ENCODE results near the gene SEC22A.

The SEC22A gene

DNA sequence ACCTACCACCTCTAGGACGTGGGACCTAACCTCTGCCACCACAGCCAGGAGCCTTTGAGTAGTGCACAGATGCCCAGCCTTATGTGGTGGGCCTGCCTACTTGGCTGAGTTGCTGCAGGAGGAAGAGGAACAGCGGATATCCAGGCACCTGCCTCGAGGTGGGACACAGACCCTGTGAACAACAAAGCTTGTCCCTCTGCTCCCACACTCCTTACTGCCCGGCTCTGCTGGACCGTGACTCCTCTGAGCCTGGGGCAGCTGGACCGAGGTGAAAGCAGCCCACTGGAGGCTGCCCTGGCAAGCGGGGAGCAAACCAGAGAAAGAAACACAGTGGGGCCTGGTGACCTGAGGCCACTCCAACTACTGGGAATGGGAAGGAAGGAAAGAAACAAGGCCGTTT, 97.8 kb downstream of the SEC22A start:
- Histone ChIP-seq H3K4me1 (peaks cover 29 to 66% (median 55%) of the 10 kb centered on the region in 10 experiments), H3K4me3 (no peak overlapping the region; a peak in 1 of 20 replicates), H3K9ac (no peak overlapping the region), H3K27ac (no peak overlapping the region), H3K9me3 (replicated peaks in 1 of 11) (peaks cover 0 to 15% (median 5%) of the 10 kb centered on the region in 11 experiments; a peak in 17 of 22 replicates), H4K20me1 (no peaks in the 10 kb centered on the region), H3K36me3 (no peaks in the 10 kb centered on the region; a peak in 1 of 22 replicates), H3K27me3 (no peaks in the 10 kb centered on the region; a peak in 1 of 22 replicates), H3K4me2 (peak overlapping the region; percentile 31 to 99 (median 79); a peak in 21 of 22 replicates)
- no peak for TF ChIP-seq Cebpa-rat (IDR thresholded peaks at IDR 0.05)

DNA sequence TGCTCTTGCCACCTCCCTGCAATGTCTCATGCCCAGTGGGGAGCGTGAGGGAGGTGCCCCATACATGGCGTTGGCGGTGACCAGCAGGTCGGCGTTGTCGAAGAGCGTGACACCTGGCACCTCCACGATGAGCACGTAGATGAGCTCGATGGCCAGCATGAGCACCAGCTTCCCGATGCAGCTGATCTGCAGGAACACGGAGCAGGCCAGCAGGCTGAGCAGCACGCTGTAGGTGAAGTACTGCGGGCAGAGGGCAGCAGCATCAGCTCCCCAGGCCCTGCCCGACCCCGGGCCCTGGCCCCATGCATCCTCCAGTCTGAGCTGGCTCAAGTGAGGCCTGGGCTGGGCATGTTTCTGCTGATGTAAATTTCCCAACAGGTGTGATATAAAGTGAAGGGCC, 98.3 kb downstream of the SEC22A start:
- peaks cover 0 to 2% (median 0%) of the 10 kb centered on the region in 11 experiments; a peak in 1 of 22 replicates for H3K36me3 ChIP-seq
- H3K27me3 ChIP-seq = no peaks in the 10 kb centered on the region; a peak in 1 of 22 replicates
- no peaks in the 10 kb centered on the region for H4K20me1 ChIP-seq
- no peak overlapping the region for H3K27ac ChIP-seq
- H3K4me3 ChIP-seq = no peak overlapping the region; a peak in 1 of 20 replicates
- H3K9me3 ChIP-seq (replicated peaks in 1 of 11) = peaks cover 0 to 20% (median 10%) of the 10 kb centered on the region in 11 experiments; a peak in 18 of 22 replicates
- H3K4me1 ChIP-seq = peaks cover 29 to 71% (median 59%) of the 10 kb centered on the region in 10 experiments
- H3K4me2 ChIP-seq = peak overlapping the region in 9 of 11 experiments; percentile 68 to 99 (median 86); a peak in 17 of 22 replicates
- TF ChIP-seq Cebpa-rat (IDR thresholded peaks at IDR 0.05) = no peak
- H3K9ac ChIP-seq = no peak overlapping the region; a peak in 1 of 22 replicates

DNA sequence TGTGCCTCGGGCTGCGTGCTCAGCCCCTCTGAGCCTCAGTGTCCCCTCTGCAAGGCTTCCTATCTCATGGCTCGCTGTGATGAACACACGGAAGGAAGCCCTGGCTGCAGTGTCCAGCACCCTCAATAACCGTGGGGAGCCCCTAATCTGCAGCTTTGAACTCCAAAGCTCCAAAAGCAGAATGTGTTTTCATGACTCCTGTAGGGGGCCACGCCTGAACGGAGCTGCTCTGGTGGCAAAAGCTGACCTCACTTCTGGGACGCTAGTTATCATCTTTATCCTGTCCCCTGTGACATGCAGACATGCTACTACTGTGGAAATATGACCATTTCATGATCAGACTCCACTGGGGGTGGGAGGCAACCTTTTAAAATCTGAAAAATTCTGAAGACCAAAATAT, 98.8 kb downstream of the SEC22A start:
- H3K9me3 ChIP-seq (replicated peaks in 1 of 11) = peaks cover 0 to 25% (median 14%) of the 10 kb centered on the region in 11 experiments; a peak in 18 of 22 replicates
- H3K4me1 ChIP-seq = peaks cover 29 to 76% (median 61%) of the 10 kb centered on the region in 10 experiments
- H3K27ac ChIP-seq = peak overlapping the region in 1 of 11 experiments; percentile 76; a peak in 2 of 22 replicates
- peaks cover 0 to 5% (median 0%) of the 10 kb centered on the region in 11 experiments; a peak in 1 of 22 replicates for H3K36me3 ChIP-seq
- peak overlapping the region in 2 of 11 experiments; percentile 38 to 68; a peak in 4 of 22 replicates for H3K9ac ChIP-seq
- H4K20me1 ChIP-seq = no peaks in the 10 kb centered on the region
- no peak for TF ChIP-seq Cebpa-rat (IDR thresholded peaks at IDR 0.05)
- no peak overlapping the region; a peak in 1 of 20 replicates for H3K4me3 ChIP-seq
- no peaks in the 10 kb centered on the region; a peak in 1 of 22 replicates for H3K27me3 ChIP-seq
- peak overlapping the region in 9 of 11 experiments; percentile 68 to 99 (median 86); a peak in 18 of 22 replicates for H3K4me2 ChIP-seq

DNA sequence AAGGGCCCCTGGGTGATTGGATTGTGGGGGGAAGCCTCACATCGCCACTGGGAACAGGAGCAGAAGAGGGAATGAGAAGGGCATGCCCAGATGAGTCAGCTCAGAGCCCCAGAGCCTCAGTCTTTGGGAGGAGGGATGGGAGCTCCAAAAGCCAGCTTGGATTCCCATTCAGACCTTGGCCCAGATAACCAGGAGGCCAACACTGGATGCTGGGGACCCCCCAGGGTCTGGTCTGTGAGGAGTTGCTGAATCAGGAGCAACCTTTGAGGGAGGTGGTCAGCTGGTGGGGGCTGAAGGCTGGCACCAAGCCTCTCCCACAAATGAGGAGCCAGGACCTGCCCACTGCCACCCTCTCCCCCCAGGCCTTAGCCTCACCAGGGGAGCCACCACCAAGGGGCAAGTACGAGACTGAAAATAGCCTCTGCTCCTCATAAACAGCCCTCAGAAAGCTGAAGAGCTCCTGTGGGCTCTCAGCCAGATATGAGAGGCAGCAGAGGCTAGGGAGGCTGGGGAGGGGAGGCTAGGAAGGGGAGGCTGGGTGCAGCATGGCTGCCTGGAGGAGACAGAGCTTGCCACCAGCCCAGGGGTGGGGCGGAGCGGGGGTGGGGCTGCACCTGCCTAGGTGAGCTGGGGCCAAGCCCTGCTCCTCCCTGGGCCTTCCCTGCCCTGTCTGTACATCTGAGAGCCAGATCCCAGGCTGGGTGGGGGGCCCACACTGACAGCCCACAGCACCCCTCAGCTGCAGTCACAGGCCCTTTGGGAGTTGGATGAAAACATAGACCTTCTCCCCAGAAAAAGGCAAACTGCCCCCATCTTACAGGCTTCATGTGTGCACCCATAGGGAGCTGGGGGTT, 99.8 kb downstream of the SEC22A start:
- peak overlapping the region; percentile 25 to 99 (median 79); a peak in 21 of 22 replicates for H3K4me2 ChIP-seq
- no peaks in the 10 kb centered on the region for H4K20me1 ChIP-seq
- peak overlapping the region in 4 of 11 experiments; percentile 46 to 76 (median 63); a peak in 10 of 22 replicates for H3K27ac ChIP-seq
- peak overlapping the region in 5 of 11 experiments; percentile 23 to 68 (median 38); a peak in 9 of 22 replicates for H3K9ac ChIP-seq
- H3K27me3 ChIP-seq = no peaks in the 10 kb centered on the region; a peak in 1 of 22 replicates
- H3K36me3 ChIP-seq = peaks cover 0 to 5% (median 0%) of the 10 kb centered on the region in 11 experiments; a peak in 1 of 22 replicates
- peak overlapping the region in 2 of 10 experiments; percentile 27 to 29; a peak in 4 of 20 replicates for H3K4me3 ChIP-seq
- TF ChIP-seq Cebpa-rat (IDR thresholded peaks at IDR 0.05) = no peak
- H3K4me1 ChIP-seq = peaks cover 29 to 84% (median 63%) of the 10 kb centered on the region in 10 experiments
- peaks cover 0 to 30% (median 16%) of the 10 kb centered on the region in 11 experiments; a peak in 18 of 22 replicates for H3K9me3 ChIP-seq (replicated peaks in 1 of 11)

DNA sequence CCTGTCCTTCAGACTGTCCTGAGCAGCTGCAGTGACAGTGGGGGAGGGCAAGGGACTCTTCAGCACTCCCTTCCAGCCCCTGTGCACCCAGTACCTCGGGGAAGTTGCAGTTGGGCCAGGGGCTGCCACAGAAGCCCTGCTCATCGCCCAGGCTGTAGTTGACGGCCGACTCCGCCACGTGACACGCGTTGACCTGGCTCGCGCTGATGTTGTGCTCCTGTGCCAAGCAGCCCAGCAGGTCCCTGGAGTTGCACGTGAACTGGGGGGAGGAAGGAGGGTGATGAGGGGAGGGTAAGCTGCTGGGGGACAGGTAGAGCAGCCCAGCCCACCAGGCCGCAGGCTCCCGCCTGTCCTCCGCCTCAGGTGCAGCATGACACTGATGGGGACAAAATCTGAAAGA, 101.2 kb downstream of the SEC22A start:
- Histone ChIP-seq H3K4me3 (no peak overlapping the region), H3K27ac (peak overlapping the region in 2 of 11 experiments; percentile 19 to 43; a peak in 3 of 22 replicates), H3K36me3 (peaks cover 0 to 5% (median 0%) of the 10 kb centered on the region in 11 experiments; a peak in 1 of 22 replicates), H3K4me2 (peak overlapping the region in 10 of 11 experiments; percentile 25 to 99 (median 82); a peak in 19 of 22 replicates), H3K27me3 (no peaks in the 10 kb centered on the region; a peak in 1 of 22 replicates), H3K9ac (no peak overlapping the region), H3K4me1 (peaks cover 40 to 98% (median 76%) of the 10 kb centered on the region in 10 experiments), H3K9me3 (replicated peaks in 1 of 11) (peaks cover 0 to 30% (median 16%) of the 10 kb centered on the region in 11 experiments; a peak in 18 of 22 replicates), H4K20me1 (no peaks in the 10 kb centered on the region)
- TF ChIP-seq Cebpa-rat (IDR thresholded peaks at IDR 0.05) = no peak

DNA sequence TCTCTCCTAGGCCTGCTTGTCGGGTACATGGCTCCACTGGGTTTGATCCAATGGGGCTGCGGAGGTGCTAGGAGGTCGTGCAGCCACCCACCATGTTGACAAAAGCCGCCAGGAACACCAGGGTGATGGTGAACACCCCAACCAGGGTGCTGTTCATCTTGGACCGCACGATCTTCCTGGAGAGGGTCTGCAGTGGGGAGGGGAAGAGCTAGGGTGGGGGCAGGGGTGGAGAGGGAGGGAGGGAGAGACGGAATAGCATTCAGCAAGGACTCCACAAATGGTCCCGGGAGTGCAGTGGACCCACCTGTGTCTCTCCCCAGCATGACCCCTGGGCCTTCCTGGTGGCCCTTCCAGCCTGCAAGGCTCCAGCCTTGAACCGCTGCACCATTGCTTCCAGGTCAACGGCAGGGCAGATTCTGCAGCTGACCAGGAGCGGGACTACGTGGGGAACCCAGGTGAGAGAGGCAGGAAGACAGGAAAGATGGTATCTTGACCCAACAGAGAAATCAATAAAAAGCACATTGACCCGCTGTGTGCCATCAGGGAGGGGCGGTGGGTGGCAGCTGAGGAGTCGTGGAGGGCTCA, 102.3 kb downstream of the SEC22A start:
- peaks cover 0 to 5% (median 0%) of the 10 kb centered on the region in 11 experiments; a peak in 1 of 22 replicates for H3K36me3 ChIP-seq
- H4K20me1 ChIP-seq = no peaks in the 10 kb centered on the region
- H3K4me3 ChIP-seq = no peak overlapping the region; a peak in 1 of 20 replicates
- no peak overlapping the region for H3K9ac ChIP-seq
- H3K27me3 ChIP-seq = no peaks in the 10 kb centered on the region; a peak in 1 of 22 replicates
- H3K27ac ChIP-seq = no peak overlapping the region
- H3K9me3 ChIP-seq (replicated peaks in 1 of 11) = peaks cover 0 to 30% (median 16%) of the 10 kb centered on the region in 11 experiments; a peak in 18 of 22 replicates
- peaks cover 41 to 99% (median 80%) of the 10 kb centered on the region in 10 experiments for H3K4me1 ChIP-seq
- peak overlapping the region in 7 of 11 experiments; percentile 18 to 99 (median 40); a peak in 11 of 22 replicates for H3K4me2 ChIP-seq
- TF ChIP-seq Cebpa-rat (IDR thresholded peaks at IDR 0.05) = no peak

DNA sequence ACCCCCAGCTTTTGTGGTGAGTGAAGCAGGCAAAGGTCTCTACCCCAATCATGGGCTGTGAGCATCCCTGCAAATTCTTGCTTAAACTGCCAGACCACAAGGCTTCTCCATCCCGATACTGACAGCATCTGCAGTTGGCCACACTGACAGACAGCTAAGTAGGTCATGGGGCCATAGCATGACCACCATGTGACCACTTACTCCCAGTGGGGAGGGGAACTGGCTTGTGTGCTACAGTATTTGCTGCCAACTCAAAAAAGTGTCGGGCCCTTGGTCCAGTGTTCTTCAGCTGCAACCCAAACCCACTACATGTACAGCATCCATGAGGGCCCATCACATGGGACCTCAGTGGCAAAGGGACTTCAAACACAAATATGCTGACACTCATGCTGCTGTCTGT, 103.4 kb downstream of the SEC22A start:
- H4K20me1 ChIP-seq = 0 out of 22 replicates have a peak, but pooled peaks cover 0 to 4% (median 0%) of the 10 kb centered on the region in 11 experiments
- H3K4me1 ChIP-seq = peaks cover 34 to 99% (median 72%) of the 10 kb centered on the region in 10 experiments
- no peak for TF ChIP-seq Cebpa-rat (IDR thresholded peaks at IDR 0.05)
- H3K27ac ChIP-seq = no peak overlapping the region
- peaks cover 0 to 5% (median 0%) of the 10 kb centered on the region in 11 experiments; a peak in 1 of 22 replicates for H3K36me3 ChIP-seq
- H3K4me3 ChIP-seq = no peak overlapping the region
- no peaks in the 10 kb centered on the region; a peak in 1 of 22 replicates for H3K27me3 ChIP-seq
- no peak overlapping the region for H3K9ac ChIP-seq
- H3K4me2 ChIP-seq = peak overlapping the region in 8 of 11 experiments; percentile 14 to 51 (median 38); a peak in 13 of 22 replicates
- H3K9me3 ChIP-seq (replicated peaks in 1 of 11) = peaks cover 0 to 30% (median 16%) of the 10 kb centered on the region in 11 experiments; a peak in 18 of 22 replicates

DNA sequence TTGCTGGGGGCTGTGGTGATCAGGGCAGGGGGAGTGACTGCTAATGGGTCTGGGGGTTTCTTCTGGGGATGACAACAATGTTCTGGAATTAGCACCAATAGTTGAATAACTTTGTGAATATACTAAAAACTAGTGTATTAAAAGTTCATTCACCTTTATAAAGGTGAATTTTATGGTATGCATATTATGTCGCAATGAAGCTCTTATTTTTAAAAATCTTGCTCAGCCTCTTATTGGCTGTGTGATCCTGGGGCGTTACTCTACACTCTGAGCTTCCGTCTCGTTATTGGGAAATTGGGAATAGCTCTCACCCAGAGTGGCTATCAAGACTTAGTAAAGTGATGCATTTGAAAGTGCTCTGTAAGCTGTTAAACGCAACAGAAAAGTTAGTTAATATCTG, 105.3 kb downstream of the SEC22A start:
- Histone ChIP-seq H3K9ac (no peak overlapping the region), H3K27ac (no peak overlapping the region), H3K36me3 (peaks cover 0 to 5% (median 0%) of the 10 kb centered on the region in 11 experiments; a peak in 1 of 22 replicates), H3K27me3 (no peaks in the 10 kb centered on the region; a peak in 1 of 22 replicates), H3K9me3 (replicated peaks in 1 of 11) (peaks cover 0 to 30% (median 16%) of the 10 kb centered on the region in 11 experiments; a peak in 18 of 22 replicates), H3K4me1 (peaks cover 18 to 99% (median 61%) of the 10 kb centered on the region in 10 experiments), H4K20me1 (0 out of 22 replicates have a peak, but pooled peaks cover 0 to 14% (median 0%) of the 10 kb centered on the region in 11 experiments), H3K4me2 (peak overlapping the region in 9 of 11 experiments; percentile 18 to 64 (median 50); a peak in 11 of 22 replicates), H3K4me3 (no peak overlapping the region)
- TF ChIP-seq Cebpa-rat (IDR thresholded peaks at IDR 0.05) = peak in 4 of 11 experiments; percentile 22 to 73 (median 32); a peak in 3 of 22 replicates

Data from BLaER1 treated with 17β-estradiol and CSF1 and Interleukin-3, amounts not matched to agents 10 nM and 100 nM (cell line).